ENCODE data around the gene ERCC5.

- TF ChIP-seq TAF1 (IDR thresholded peaks at IDR 0.05; ENCODE audit: low read depth, low read length): no peak
- TF ChIP-seq SPI1 (IDR thresholded peaks at IDR 0.05; ENCODE audit: low read depth, low read length): no peak
- TF ChIP-seq POLR2A (IDR thresholded peaks at IDR 0.05; ENCODE audit: low read depth, low read length): no peak
- TF ChIP-seq POLR2AphosphoS5 (IDR thresholded peaks at IDR 0.05; ENCODE audit: low read depth, low read length): no peak
- no peak for TF ChIP-seq PAX5 (IDR thresholded peaks at IDR 0.05; ENCODE audit: insufficient read depth, low read length, severe bottlenecking)
- no peak for TF ChIP-seq POU2F2 (IDR thresholded peaks at IDR 0.05; ENCODE audit: low read depth, low read length)
Measured at GRCh38 chr13:102838273-102838672, 7.6 kb upstream of the ERCC5 start.

Data from GM12891 (cell line).